HepG2 (cell line): ENCODE measurements around the gene HTATIP2. TPM values are rescaled to one million over a fixed set of nuclear protein-coding genes. Genes with fewer than 3 reads are reported as not detected.
A peak's percentile ranks its signal among the peaks of the same experiment; 100 is the strongest.

Experiments used
- CBX2 ChIP-seq, 2 experiments: fragments of 200-600 bp in 1 of 2; sonication (generic); formaldehyde crosslinking in 1 of 2; IDR thresholded peaks; 2 replicates each; pipeline versions ENCODE4 v1.7.0 to v1.8.1; 2018 to 2022; ENCODE audit warnings: low read depth in 2 of 2, low read length in 1 of 2, mild to moderate bottlenecking in 1 of 2, missing genetic modification reagents in 1 of 2
- CSRNP1 ChIP-seq: sonication (generic); formaldehyde crosslinking; IDR thresholded peaks from 2 replicates; pipeline ENCODE4 v1.8.1; 2023; ENCODE audit warnings: mild to moderate bottlenecking, missing genetic modification reagents
- HIC2 ChIP-seq: sonication (generic); formaldehyde crosslinking; IDR thresholded peaks from 2 replicates; pipeline ENCODE4 v1.9.0; 2022; ENCODE audit warnings: low read depth, missing genetic modification reagents
- HNF4G ChIP-seq, 2 experiments: sonication (generic) in 1 of 2; formaldehyde crosslinking in 1 of 2; IDR thresholded peaks; 2 replicates each; pipeline versions ENCODE4 v1.4.0 to v1.6.1; 2011 to 2020; ENCODE audit warnings: borderline replicate concordance in 2 of 2, low read depth in 2 of 2, mild to moderate bottlenecking in 2 of 2, low read length in 1 of 2, missing genetic modification reagents in 1 of 2, moderate library complexity in 1 of 2
- HOMEZ ChIP-seq: IDR thresholded peaks from 2 replicates; pipeline ENCODE4 v1.6.1; 2016; ENCODE audit warnings: low read depth
- JUNB ChIP-seq: sonication (generic); formaldehyde crosslinking; IDR thresholded peaks from 2 replicates; pipeline ENCODE4 v1.8.0; 2022; ENCODE audit warnings: missing genetic modification reagents, mild to moderate bottlenecking, borderline replicate concordance
- KDM1A ChIP-seq: IDR thresholded peaks from 2 replicates; pipeline ENCODE4 v1.6.1; 2016; ENCODE audit warnings: missing compliant biosample characterization
- MLLT10 ChIP-seq: sonication (generic); formaldehyde crosslinking; IDR thresholded peaks from 2 replicates; pipeline ENCODE4 v1.4.0; 2020; ENCODE audit warnings: missing genetic modification reagents
- NFE2 ChIP-seq: sonication (generic); formaldehyde crosslinking; IDR thresholded peaks from 2 replicates; pipeline ENCODE4 v1.4.0; 2020; ENCODE audit warnings: missing genetic modification reagents
- RFXANK ChIP-seq: IDR thresholded peaks from 2 replicates; pipeline ENCODE4 v1.6.1; 2016
- ZNF256 ChIP-seq: sonication (generic); formaldehyde crosslinking; conservative IDR thresholded peaks from 2 replicates; pipeline ENCODE4 v1.4.0; 2020; ENCODE audit warnings: missing genetic modification reagents
- ZNF276 ChIP-seq: sonication (generic); formaldehyde crosslinking; IDR thresholded peaks from 2 replicates; pipeline ENCODE4 v1.4.0; 2020; ENCODE audit warnings: mild to moderate bottlenecking, low read depth, missing genetic modification reagents
- ZNF280D ChIP-seq: sonication (generic); formaldehyde crosslinking; IDR thresholded peaks from 2 replicates; pipeline ENCODE4 v1.5.1; 2020; ENCODE audit warnings: mild to moderate bottlenecking, missing genetic modification reagents
- ZNF672 ChIP-seq: sonication (generic); formaldehyde crosslinking; IDR thresholded peaks from 2 replicates; pipeline ENCODE4 v1.8.1; 2022; ENCODE audit warnings: missing genetic modification reagents
- polyA plus RNA-seq, 8 experiments: library from polyadenylated mRNA; depleted of rRNA in 3 of 8; stranded (reverse) in 7 of 8; unstranded in 1 of 8; fragments of >200 nt; fragmentation: Illumina TruSeq in 4 of 8; extraction: Trizol in 4 of 8; gene quantifications; 2 replicates each; pipeline versions ENCODE4 v1.2.1 to v1.2.3, GENCODE V29; 2011 to 2016; ENCODE audit warnings: low read depth in 4 of 8, missing spikeins in 1 of 8, mixed read lengths in 1 of 8; ENCODE audit not compliant: insufficient read depth in 1 of 8
- total RNA-seq, 5 experiments: library from RNA; depleted of rRNA; stranded (reverse); fragments of >200 nt; fragmentation: Illumina TruSeq; extraction: Trizol; gene quantifications; 2 replicates each; pipeline ENCODE4 v1.2.3, GENCODE V29; 2016; ENCODE audit warnings: low read depth in 1 of 5

HTATIP2 gene
- total and polyA plus RNA-seq, 2 of the 13 experiments (the other 11 are each of a cell fraction or from before 2014, with no cell fraction given): not detected

GRCh38 chr11:20387261-20388095 is 24.0 kb downstream of the HTATIP2 start, which contains the start of gene PRMT3 (continued):
- TF ChIP-seq ZNF280D (CRISPR knock-in tag) (peak; percentile 56; the same call in 1 of the 2 replicates), KDM1A (no peak), CSRNP1 (CRISPR knock-in tag) (no peak), RFXANK (CRISPR knock-in tag) (no peak), ZNF672 (no peak), HNF4G (IDR thresholded peaks at IDR 0.05; ENCODE audit: borderline replicate concordance, low read depth, low read length) (no peak), HNF4G (CRISPR knock-in tag; IDR thresholded peaks at IDR 0.05; ENCODE audit: borderline replicate concordance, low read depth) (no peak), ZNF276 (CRISPR knock-in tag) (no peak; the same call in 1 of the 2 replicates), JUNB (CRISPR knock-in tag) (0 out of 2 replicates have a peak, but pooled peaks have one; percentile 8), HOMEZ (CRISPR knock-in tag) (peak; percentile 29; the same call in 1 of the 2 replicates), HIC2 (CRISPR knock-in tag) (no peak), ZNF256 (CRISPR knock-in tag) (peak; percentile 69; the same call in 1 of the 2 replicates), MLLT10 (CRISPR knock-in tag) (no peak), NFE2 (CRISPR knock-in tag) (no peak; the same call in 1 of the 2 replicates), CBX2 (IDR thresholded peaks at IDR 0.05; ENCODE audit: low read depth, low read length) (no peak), CBX2 (CRISPR knock-in tag; IDR thresholded peaks at IDR 0.05; ENCODE audit: low read depth) (no peak)
